H9 (cell line): Measurements from ENCODE around the gene VIT. TPM values are rescaled to one million over a fixed set of nuclear protein-coding genes. Genes with fewer than 3 reads are reported as not detected.

ENCODE experiments used
- DNase-seq: peaks from one replicate; pipeline ENCODE4 v3.0.0-alpha.2; 2017
- H2AFZ ChIP-seq: one replicate; pipeline ENCODE4 v1.6.1; 2013; ENCODE audit warnings: mild to moderate bottlenecking, low read length, control low read depth, moderate library complexity
- H2AK5ac ChIP-seq: 2 replicates; pipeline ENCODE4 v1.6.1; 2013; ENCODE audit warnings: low read length, control low read depth, mixed read lengths; ENCODE audit not compliant: insufficient read length
- H2BK120ac ChIP-seq: one replicate; pipeline ENCODE4 v1.6.1; 2013; ENCODE audit warnings: low read depth, mild to moderate bottlenecking, low read length, control low read depth, inconsistent platforms; ENCODE audit not compliant: poor library complexity, severe bottlenecking
- H2BK12ac ChIP-seq: 2 replicates; pipeline ENCODE4 v1.6.1; 2013; ENCODE audit warnings: low read length, control low read depth, mixed read lengths, low read depth; ENCODE audit not compliant: insufficient read length
- H2BK15ac ChIP-seq: 2 replicates; pipeline ENCODE4 v1.6.1; 2013; ENCODE audit warnings: low read depth, low read length, control low read depth
- H2BK20ac ChIP-seq: one replicate; pipeline ENCODE4 v1.6.1; 2013; ENCODE audit warnings: low read depth, mild to moderate bottlenecking, low read length, control low read depth, inconsistent platforms; ENCODE audit not compliant: poor library complexity, severe bottlenecking
- H2BK5ac ChIP-seq: 2 replicates; pipeline ENCODE4 v1.6.1; 2013; ENCODE audit warnings: low read length, control low read depth, mixed read lengths; ENCODE audit not compliant: insufficient read length
- H3K14ac ChIP-seq: 2 replicates; pipeline ENCODE4 v1.6.1; 2013; ENCODE audit warnings: low read length, control low read depth; ENCODE audit not compliant: insufficient read depth
- H3K18ac ChIP-seq: 2 replicates; pipeline ENCODE4 v1.6.1; 2013; ENCODE audit warnings: low read depth, mild to moderate bottlenecking, mixed read lengths, low read length, control low read depth; ENCODE audit not compliant: insufficient read length
- H3K23ac ChIP-seq: 2 replicates; pipeline ENCODE4 v1.6.1; 2013; ENCODE audit warnings: low read length, control low read depth, mixed read lengths, low read depth; ENCODE audit not compliant: insufficient read length
- H3K23me2 ChIP-seq: 2 replicates; pipeline ENCODE4 v1.6.1; 2013; ENCODE audit warnings: low read depth, mild to moderate bottlenecking, mixed read lengths, low read length, control low read depth; ENCODE audit not compliant: insufficient read length, poor library complexity, severe bottlenecking
- H3K27ac ChIP-seq: 2 replicates; pipeline ENCODE4 v1.5.1; 2013; ENCODE audit warnings: low read length, control low read depth, mixed read lengths, low read depth; ENCODE audit not compliant: insufficient read length
- H3K27me3 ChIP-seq: 2 replicates; pipeline ENCODE4 v1.6.1; 2013; ENCODE audit warnings: low read length, control low read depth, inconsistent platforms; ENCODE audit not compliant: insufficient read depth
- H3K4ac ChIP-seq: 2 replicates; pipeline ENCODE4 v1.6.1; 2013; ENCODE audit warnings: low read depth, mild to moderate bottlenecking, control low read depth, inconsistent platforms, low read length, moderate library complexity
- H3K4me1 ChIP-seq: 2 replicates; pipeline ENCODE4 v1.6.1; 2013; ENCODE audit warnings: low read length, control low read depth, inconsistent platforms; ENCODE audit not compliant: insufficient read depth
- H3K4me2 ChIP-seq: 2 replicates; pipeline ENCODE4 v1.6.1; 2013; ENCODE audit warnings: low read length, control low read depth, mixed read lengths; ENCODE audit not compliant: insufficient read length, insufficient read depth
- H3K56ac ChIP-seq: 2 replicates; pipeline ENCODE4 v1.6.1; 2013; ENCODE audit warnings: low read depth, mild to moderate bottlenecking, mixed read lengths, low read length, control low read depth; ENCODE audit not compliant: insufficient read length
- H3K79me1 ChIP-seq: 2 replicates; pipeline ENCODE4 v1.6.1; 2013; ENCODE audit warnings: low read depth, mild to moderate bottlenecking, moderate library complexity, low read length, control low read depth, inconsistent platforms; ENCODE audit not compliant: insufficient read depth, poor library complexity, severe bottlenecking
- H3K79me2 ChIP-seq: 2 replicates; pipeline ENCODE4 v1.6.1; 2013; ENCODE audit warnings: low read length, control low read depth, inconsistent platforms; ENCODE audit not compliant: insufficient read depth
- H3K9ac ChIP-seq: 2 replicates; pipeline ENCODE4 v1.6.1; 2013; ENCODE audit warnings: low read length, control low read depth, mixed read lengths; ENCODE audit not compliant: insufficient read length; ENCODE audit errors: extremely low read depth
- H3K9me3 ChIP-seq: one replicate; pipeline ENCODE4 v1.6.1; 2013; ENCODE audit warnings: low read depth, low read length, inconsistent platforms; ENCODE audit not compliant: control insufficient read depth
- H3T11ph ChIP-seq: one replicate; pipeline ENCODE4 v1.6.1; 2013; ENCODE audit warnings: mild to moderate bottlenecking, low read length, control low read depth, inconsistent platforms
- H4K20me1 ChIP-seq: one replicate; pipeline ENCODE4 v1.6.1; 2013; ENCODE audit not compliant: control insufficient read depth, insufficient read length, insufficient read depth
- H4K5ac ChIP-seq: 2 replicates; pipeline ENCODE4 v1.6.1; 2013; ENCODE audit warnings: low read depth, mild to moderate bottlenecking, mixed read lengths, low read length, control low read depth; ENCODE audit not compliant: insufficient read length
- H4K8ac ChIP-seq: replicated peaks from 2 replicates; pipeline ENCODE4 v1.6.1; 2013; ENCODE audit warnings: low read length, control low read depth, mixed read lengths, low read depth; ENCODE audit not compliant: insufficient read length
- H4K91ac ChIP-seq: 2 replicates; pipeline ENCODE4 v1.6.1; 2013; ENCODE audit warnings: low read depth, mild to moderate bottlenecking, moderate library complexity, mixed read lengths, low read length, control low read depth; ENCODE audit not compliant: insufficient read length
- H3K27ac Mint-ChIP-seq, 3 experiments: 2 replicates in 2 of 3; 3 replicates in 1 of 3; pipeline ENCODE4 v1.8.0; 2020 to 2021; ENCODE audit warnings: mixed read lengths in 3 of 3, mild to moderate bottlenecking in 1 of 3, moderate library complexity in 1 of 3
- H3K27me3 Mint-ChIP-seq: 2 replicates; pipeline ENCODE4 v1.8.0; 2021; ENCODE audit warnings: low read depth, mild to moderate bottlenecking, moderate library complexity, mixed read lengths
- H3K36me3 Mint-ChIP-seq, 3 experiments: 2 replicates in 2 of 3; 3 replicates in 1 of 3; pipeline ENCODE4 v1.8.0; 2020 to 2021; ENCODE audit warnings: low read depth in 3 of 3, mixed read lengths in 3 of 3; ENCODE audit not compliant: insufficient read depth in 1 of 3
- H3K4me1 Mint-ChIP-seq, 2 experiments: 2 replicates each; pipeline ENCODE4 v1.8.0; 2020; ENCODE audit warnings: mixed read lengths in 2 of 2
- H3K4me3 Mint-ChIP-seq, 2 experiments: 2 replicates in 1 of 2; 3 replicates in 1 of 2; pipeline ENCODE4 v1.8.0; 2020 to 2021; ENCODE audit warnings: mild to moderate bottlenecking in 2 of 2, mixed read lengths in 2 of 2, moderate library complexity in 1 of 2
- H3K9me3 Mint-ChIP-seq, 2 experiments: 2 replicates in 1 of 2; 3 replicates in 1 of 2; pipeline ENCODE4 v1.8.0; 2020; ENCODE audit warnings: mild to moderate bottlenecking in 2 of 2, mixed read lengths in 2 of 2, moderate library complexity in 1 of 2
- CTCF ChIP-seq: fragments of 200-600 bp; sonication (generic); conservative IDR thresholded peaks from 3 replicates; pipeline ENCODE4 v1.8.0; 2021; ENCODE audit warnings: antibody characterized with exemption, mild to moderate bottlenecking
- WGBS: extraction: QIAGEN DNeasy Blood & Tissue Kit; methylation state at CpG from one replicate; pipeline ENCODE4 v1.1.7; 2013; ENCODE audit warnings: missing lambda C conversion rate, low lambda C conversion rate, mixed read lengths; ENCODE audit not compliant: insufficient read length; ENCODE audit errors: extremely low coverage; 5-methylcytosine and 5-hydroxymethylcytosine counted together
- total RNA-seq: library from RNA; stranded (reverse); gene quantifications from 2 replicates; pipeline ENCODE4 v1.2.1, GENCODE V29; 2021

VIT gene
- total RNA-seq, 1 experiment from 2014 or later, result 0.15 TPM

- H4K5ac ChIP-seq, result no peak overlapping the region
- no peak overlapping the region for H3K27ac ChIP-seq
- WGBS, result no CpG with 5 or more reads among the region's 5 CpGs
- H2BK20ac ChIP-seq, result no peak overlapping the region
- H2BK15ac ChIP-seq, result no peak overlapping the region
- H3K79me1 ChIP-seq, result no peaks in the 10 kb centered on the region
- no peaks in the 10 kb centered on the region for H3K79me2 ChIP-seq
- no peak overlapping the region for H3K27ac Mint-ChIP-seq
- H3K4me1 ChIP-seq, result peaks cover under 1% of the 10 kb centered on the region
- no peak overlapping the region for H3T11ph ChIP-seq
- TF ChIP-seq CTCF, result no peak
- H3K18ac ChIP-seq, result no peak overlapping the region
- no peak overlapping the region for H3K14ac ChIP-seq
- no peak overlapping the region for H2AK5ac ChIP-seq
- no peak overlapping the region for H3K9ac ChIP-seq
- no peak overlapping the region for H2BK12ac ChIP-seq
- peaks cover 8 to 9% of the 10 kb centered on the region in 2 experiments; a peak in 4 of 5 replicates for H3K9me3 Mint-ChIP-seq
- no peak overlapping the region for H3K4me2 ChIP-seq
- H3K9me3 ChIP-seq, result no peaks in the 10 kb centered on the region
- H4K91ac ChIP-seq, result no peak overlapping the region
- H3K27me3 ChIP-seq, result no peaks in the 10 kb centered on the region
- no peak for DNase-seq
- no peak overlapping the region for H2BK120ac ChIP-seq
- no peaks in the 10 kb centered on the region for H3K23me2 ChIP-seq
- no peak overlapping the region for H3K56ac ChIP-seq
- no peak overlapping the region for H3K4me3 Mint-ChIP-seq
- H2BK5ac ChIP-seq, result no peak overlapping the region
- H2AFZ ChIP-seq, result no peak overlapping the region
- no peak overlapping the region for H4K8ac ChIP-seq
- no peak overlapping the region for H3K23ac ChIP-seq
- H3K4ac ChIP-seq, result no peak overlapping the region
- H4K20me1 ChIP-seq, result no peaks in the 10 kb centered on the region
- H3K27me3 Mint-ChIP-seq, result no peaks in the 10 kb centered on the region
- peaks cover 3 to 10% (median 4%) of the 10 kb centered on the region in 3 experiments; a peak in 6 of 7 replicates for H3K36me3 Mint-ChIP-seq
- H3K4me1 Mint-ChIP-seq, result peaks cover 8 to 10% of the 10 kb centered on the region in 2 experiments
Observed at GRCh38 chr2:36707050-36707449, 10.5 kb downstream of the VIT start.
